NCI-H1092 (cell line): ENCODE data around the gene HSPB9.

Experiments used
- DNase-seq: peaks from one replicate; lab custom pipeline; 2025; lab: John Stamatoyannopoulos, UW

Gene HSPB9

GRCh38 chr17:42122371-42123303, at the start of gene HSPB9:
Gene HSPB9, plus strand, starts transcription at chr17:42122804. Its CDS starts 47 bp downstream, at chr17:42122851.
- DNase-seq: no peak

- no peak for DNase-seq
Measured at GRCh38 chr17:42075789-42076188, 46.8 kb upstream of the HSPB9 start.

GRCh38 chr17:42076797-42077559, 45.6 kb upstream of the HSPB9 start:
- DNase-seq: no peak

GRCh38 chr17:42077755-42078154, 44.8 kb upstream of the HSPB9 start:
- DNase-seq: no peak

GRCh38 chr17:42078396-42079043, 44.1 kb upstream of the HSPB9 start:
- no peak for DNase-seq

GRCh38 chr17:42079541-42079940, 43.1 kb upstream of the HSPB9 start:
- no peak for DNase-seq

- no peak for DNase-seq
Measured at GRCh38 chr17:42081516-42082129, 41.0 kb upstream of the HSPB9 start.

- DNase-seq: no peak
Measured at GRCh38 chr17:42087042-42087701, 35.4 kb upstream of the HSPB9 start.

GRCh38 chr17:42087736-42088705, 34.6 kb upstream of the HSPB9 start:
- DNase-seq: no peak

- no peak for DNase-seq
Measured at GRCh38 chr17:42088736-42089135, 33.9 kb upstream of the HSPB9 start.

- no peak for DNase-seq
Measured at GRCh38 chr17:42090964-42091790, 31.4 kb upstream of the HSPB9 start.

GRCh38 chr17:42092939-42093338, 29.7 kb upstream of the HSPB9 start:
- no peak for DNase-seq

- DNase-seq: no peak
Measured at GRCh38 chr17:42094375-42095069, 28.1 kb upstream of the HSPB9 start.

- DNase-seq: no peak
Measured at GRCh38 chr17:42096360-42097111, 26.1 kb upstream of the HSPB9 start.

- no peak for DNase-seq
Measured at GRCh38 chr17:42097691-42098631, 24.6 kb upstream of the HSPB9 start, which contains the start of gene ZNF385C. Gene ZNF385C, minus strand, starts transcription at chr17:42098473. Its CDS starts 35,417 bp downstream, at chr17:42063056.

GRCh38 chr17:42098730-42099399, 23.7 kb upstream of the HSPB9 start:
- no peak for DNase-seq
